ENCODE data around the gene ERC2.

ERC2 gene

DNA sequence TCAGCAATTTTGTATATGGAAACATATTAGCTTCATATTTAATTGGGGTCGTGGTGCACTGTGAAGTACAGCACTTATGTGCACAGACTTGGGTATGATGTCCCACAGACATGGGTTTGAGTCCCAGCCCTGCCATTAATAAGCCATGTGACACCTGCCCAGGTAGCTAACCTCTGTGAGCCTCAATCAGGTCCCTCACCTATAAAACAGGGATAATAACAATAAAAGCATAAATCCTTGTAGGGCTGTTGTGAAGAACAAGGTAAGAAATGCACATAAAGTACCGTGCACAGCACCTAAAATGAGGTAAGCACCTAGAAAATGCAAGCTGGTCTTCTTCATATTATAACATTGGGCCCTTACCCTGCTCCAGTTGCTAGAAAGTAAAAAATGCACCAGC is 807.6 kb downstream of the ERC2 start:
- no peak for TF ChIP-seq CTCF (conservative IDR thresholded peaks at IDR 0.05; ENCODE audit: low read length)
- H3K4me3 ChIP-seq (ENCODE audit: low read length) = no peak overlapping the region
- DNase-seq (ENCODE audit: low read depth) = no peak

GRCh38 chr3:55659701-55660100 is 808.6 kb downstream of the ERC2 start:
- TF ChIP-seq CTCF (conservative IDR thresholded peaks at IDR 0.05; ENCODE audit: low read length) = no peak
- DNase-seq (ENCODE audit: low read depth) = no peak
- H3K4me3 ChIP-seq (ENCODE audit: low read length) = no peak overlapping the region

DNA sequence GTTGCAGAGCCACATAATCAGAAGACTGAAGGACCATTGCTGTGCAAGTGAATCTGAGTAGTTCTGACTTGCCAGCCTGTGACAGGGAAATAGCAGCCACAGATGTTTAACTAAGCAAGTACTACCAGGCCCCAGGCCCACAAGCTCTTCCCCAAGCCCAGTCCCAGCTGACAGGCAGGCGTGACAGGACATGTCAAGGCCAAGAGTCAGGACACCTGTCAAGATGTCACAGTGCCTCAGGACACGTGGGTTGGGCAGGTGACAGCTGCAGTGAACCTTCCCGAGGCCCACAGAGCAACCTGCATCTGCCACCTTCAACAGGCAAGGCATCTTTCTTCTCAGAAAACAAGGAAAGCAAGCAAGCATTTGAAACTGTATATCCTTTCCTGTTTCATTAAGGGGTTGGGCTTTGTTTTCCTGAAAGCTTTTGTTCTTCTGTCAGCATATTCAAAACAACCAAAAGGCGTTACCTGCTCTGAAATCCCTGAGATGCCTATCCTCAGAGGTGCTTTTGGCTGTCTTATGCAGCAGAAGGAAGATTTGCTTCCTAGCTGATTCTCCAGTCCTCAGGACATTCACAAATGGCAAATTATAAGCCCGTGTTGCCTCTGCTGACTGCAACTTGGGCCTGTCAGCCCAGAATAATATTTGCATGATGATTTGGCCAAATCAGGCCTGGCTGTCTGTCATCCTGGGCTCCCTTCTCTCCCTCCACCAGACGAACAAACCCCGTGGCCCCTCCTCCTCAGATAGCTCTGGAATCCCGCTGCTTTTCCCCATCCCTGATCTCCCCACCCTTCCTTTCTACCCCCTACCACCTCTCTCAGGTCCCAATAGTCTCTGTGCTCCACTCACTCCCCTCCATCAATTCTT is 809.3 kb downstream of the ERC2 start:
- no peak overlapping the region for H3K4me3 ChIP-seq (ENCODE audit: low read length)
- TF ChIP-seq CTCF (conservative IDR thresholded peaks at IDR 0.05; ENCODE audit: low read length) = no peak
- no peak for DNase-seq (ENCODE audit: low read depth)

DNA sequence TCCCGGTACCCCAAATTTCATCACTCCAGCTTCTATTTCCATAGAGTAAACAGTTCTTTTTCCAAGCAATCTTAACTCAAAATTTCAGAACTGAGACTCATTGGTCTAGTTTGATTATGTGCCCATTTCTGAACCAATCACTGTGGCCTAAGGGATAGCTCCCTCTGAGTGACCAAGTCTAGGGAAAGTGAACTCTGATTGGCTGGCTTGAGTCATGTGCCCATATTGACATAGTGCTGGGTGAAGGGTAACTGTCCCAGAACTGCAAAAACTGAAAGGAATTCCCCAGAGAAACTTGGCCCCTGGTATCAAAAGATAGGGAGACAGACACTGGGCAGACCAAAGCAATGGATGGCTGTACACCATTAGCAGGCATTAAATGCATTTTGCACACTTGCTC is 810.0 kb downstream of the ERC2 start:
- DNase-seq (ENCODE audit: low read depth) = no peak
- TF ChIP-seq CTCF (conservative IDR thresholded peaks at IDR 0.05; ENCODE audit: low read length) = no peak
- H3K4me3 ChIP-seq (ENCODE audit: low read length) = no peak overlapping the region

DNA sequence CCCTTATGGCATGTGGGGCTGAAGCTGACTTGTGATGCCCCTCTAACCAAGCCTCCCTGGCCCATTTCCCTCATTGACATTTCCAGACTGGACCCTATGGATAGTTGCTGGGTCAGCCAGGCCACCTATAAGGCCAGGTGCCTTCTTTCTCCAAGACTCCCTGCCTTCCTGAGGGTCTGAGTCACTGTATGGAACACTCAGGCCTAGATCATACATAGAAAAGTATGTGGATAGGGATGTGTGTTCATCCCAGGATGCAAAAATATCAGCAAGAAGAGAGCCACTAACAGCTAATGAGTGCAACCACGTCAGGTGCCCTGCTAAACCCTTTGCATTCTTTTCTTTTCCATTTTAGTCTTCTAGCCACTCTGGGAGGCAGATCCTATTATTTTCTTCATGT is 812.7 kb downstream of the ERC2 start:
- TF ChIP-seq CTCF (conservative IDR thresholded peaks at IDR 0.05; ENCODE audit: low read length) = no peak

GRCh38 chr3:55654123-55654760 is 814.0 kb downstream of the ERC2 start:
- DNase-seq (ENCODE audit: low read depth) = peak; percentile 68
- peak; percentile 37 for TF ChIP-seq CTCF (conservative IDR thresholded peaks at IDR 0.05; ENCODE audit: low read length)
- no peak overlapping the region for H3K4me3 ChIP-seq (ENCODE audit: low read length)

More for the DNA sequence above, 812.7 kb downstream of the ERC2 start:
- no peak overlapping the region for H3K4me3 ChIP-seq (ENCODE audit: low read length)
- DNase-seq (ENCODE audit: low read depth) = no peak

GRCh38 chr3:55651011-55651410 is 817.3 kb downstream of the ERC2 start:
- no peak for TF ChIP-seq CTCF (conservative IDR thresholded peaks at IDR 0.05; ENCODE audit: low read length)
- H3K4me3 ChIP-seq (ENCODE audit: low read length) = no peak overlapping the region
- DNase-seq (ENCODE audit: low read depth) = no peak
